ENCODE measurements around the gene FBXO40.

Gene FBXO40

DNA sequence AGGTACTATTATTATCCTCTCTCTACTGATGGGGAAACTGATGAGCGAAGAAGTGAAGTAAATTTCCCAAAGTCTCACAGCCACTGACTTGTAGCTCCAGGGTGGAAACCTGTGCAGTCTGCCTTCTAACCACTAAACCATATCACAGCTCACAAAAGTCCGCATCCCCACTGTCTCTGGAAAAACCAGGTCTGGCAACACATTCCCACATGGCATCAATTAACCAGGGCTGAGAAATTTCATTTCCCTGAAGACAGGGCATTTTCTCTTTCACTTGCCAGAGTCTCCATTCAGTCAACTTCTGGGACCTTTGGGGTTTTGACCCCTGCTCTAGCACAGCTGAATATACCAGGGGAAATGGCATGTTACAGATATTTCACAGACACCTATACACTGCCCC lies 26.5 kb downstream of the FBXO40 start:
- no peak for DNase-seq (ENCODE audit: low spot score)

DNA sequence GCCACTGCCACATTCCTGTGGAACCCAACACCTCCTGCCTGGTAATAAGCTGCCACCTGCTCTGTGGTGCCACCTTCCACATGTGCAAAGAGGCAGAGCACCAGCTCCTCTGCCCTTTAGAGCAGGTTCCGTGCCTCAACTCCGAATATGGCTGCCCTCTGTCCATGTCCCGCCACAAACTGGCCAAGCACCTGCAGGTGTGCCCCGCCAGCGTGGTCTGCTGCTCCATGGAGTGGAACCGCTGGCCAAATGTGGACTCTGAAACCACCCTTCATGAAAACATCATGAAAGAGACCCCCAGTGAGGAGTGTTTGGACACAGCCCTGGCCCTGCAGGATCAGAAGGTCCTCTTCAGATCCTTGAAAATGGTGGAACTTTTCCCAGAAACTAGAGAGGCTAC lies 28.3 kb downstream of the FBXO40 start:
- no peak for DNase-seq (ENCODE audit: low spot score)

DNA sequence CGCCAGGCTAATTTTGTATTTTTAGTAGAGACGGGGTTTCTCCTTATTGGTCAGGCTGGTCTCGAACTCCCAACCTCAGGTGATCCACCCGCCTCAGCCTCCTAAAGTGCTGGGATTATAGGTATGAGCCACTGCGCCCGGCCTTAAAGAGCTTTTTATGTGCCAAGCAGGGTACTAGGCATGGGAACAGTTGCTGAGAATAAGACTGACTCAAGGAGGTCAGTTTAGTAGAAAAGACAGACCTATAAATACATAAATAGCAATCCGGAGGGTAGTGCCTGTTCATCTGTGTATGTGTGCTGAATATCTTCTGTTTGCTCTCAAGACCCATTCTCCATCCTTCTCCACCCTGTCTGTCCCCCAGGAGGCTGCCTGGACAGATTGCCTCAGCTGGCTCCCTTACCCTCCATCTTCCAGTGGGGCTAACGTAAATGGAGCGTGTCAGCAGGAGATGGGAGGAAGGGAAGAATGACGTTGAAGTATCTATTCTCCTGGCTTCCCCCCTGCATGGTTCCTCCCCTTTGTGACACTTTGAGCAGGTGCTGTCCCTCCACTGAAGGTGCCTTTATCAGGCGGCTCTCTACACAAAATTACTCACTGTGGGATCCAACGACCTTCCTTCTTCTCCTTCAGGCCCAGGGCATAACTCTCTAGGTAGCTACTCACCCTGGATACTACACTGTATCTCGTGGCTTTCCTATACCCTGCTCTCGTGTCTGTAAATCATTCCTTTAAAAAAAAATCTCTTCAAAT lies 31.1 kb downstream of the FBXO40 start:
- DNase-seq (ENCODE audit: low spot score), result no peak

DNA sequence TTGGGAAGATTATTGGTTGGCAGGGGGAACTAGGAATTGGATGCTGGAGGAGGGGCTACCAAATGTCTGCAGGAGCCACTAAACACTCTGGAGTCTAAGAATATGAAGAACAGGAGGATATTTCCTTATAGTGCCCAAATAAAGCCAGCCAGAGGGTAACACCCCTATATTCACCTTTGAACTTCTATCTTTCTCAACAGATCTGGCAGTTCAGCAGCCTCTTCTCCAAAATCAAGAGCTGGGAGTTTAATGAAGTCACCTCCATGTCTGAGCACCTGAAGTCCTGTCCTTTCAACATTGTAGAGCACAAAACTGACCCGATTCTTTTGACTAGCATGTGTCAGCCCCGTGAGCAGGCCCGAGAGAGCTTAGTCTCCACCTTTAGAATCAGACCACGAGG lies 33.3 kb downstream of the FBXO40 start:
- no peak for DNase-seq (ENCODE audit: low spot score)

DNA sequence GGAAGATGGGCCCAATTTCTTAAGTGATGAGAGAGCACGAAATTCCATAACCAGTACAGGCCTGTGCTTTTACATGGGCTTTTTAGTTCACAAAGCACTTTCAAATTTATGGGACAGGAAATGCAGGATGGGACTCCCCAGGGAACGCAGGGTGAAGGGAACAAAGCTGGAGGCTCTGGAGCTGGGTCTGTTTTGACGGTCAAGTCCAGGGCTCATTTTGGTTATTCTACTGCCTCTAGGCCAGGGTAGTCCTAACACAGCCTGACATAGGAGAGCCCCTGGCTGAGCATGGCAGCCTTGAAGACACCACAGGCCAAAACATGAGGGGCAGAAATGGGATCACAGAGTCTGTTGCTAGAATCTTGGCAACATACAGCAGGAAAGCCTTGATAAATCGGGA lies 34.0 kb downstream of the FBXO40 start:
- DNase-seq (ENCODE audit: low spot score), result no peak

DNA sequence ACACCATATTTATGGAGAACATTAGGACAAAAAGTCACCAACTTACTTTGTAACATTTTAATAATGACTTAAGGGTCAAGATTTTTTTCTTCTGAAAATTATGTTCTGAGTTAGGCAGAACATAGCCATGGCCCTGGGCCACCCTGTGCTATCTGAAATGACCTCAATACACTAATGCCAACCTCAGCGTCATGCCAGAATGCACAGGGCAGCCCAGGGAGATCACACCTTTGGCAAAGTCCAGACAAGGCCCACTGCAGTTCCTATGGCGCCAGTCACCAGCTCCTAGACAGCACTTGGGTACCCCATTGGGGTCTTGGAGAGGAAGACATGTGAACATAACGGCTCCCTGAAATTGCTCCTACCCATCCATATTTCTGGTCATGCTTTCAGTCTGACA lies 34.4 kb downstream of the FBXO40 start:
- DNase-seq (ENCODE audit: low spot score), result no peak

DNA sequence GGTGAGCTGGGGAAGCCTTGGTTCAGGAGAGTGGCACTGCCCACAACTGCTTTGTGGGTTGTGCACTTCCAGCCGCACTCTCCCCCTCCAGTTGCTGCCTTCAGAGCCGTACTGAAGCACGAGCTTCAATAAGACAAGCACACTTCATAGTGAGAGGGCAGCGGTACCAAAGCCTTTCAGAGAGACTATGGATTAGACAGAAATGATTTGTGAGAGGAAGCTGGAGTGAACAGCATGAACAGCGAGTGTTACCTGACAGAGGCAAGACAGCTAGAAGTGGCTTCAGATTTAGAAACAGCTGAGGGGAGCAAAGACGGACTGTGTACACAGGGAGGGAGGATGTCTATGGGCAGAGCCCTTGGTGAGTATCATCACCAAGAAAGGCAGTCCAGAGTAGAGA lies 36.4 kb downstream of the FBXO40 start:
- no peak for DNase-seq (ENCODE audit: low spot score)

DNA sequence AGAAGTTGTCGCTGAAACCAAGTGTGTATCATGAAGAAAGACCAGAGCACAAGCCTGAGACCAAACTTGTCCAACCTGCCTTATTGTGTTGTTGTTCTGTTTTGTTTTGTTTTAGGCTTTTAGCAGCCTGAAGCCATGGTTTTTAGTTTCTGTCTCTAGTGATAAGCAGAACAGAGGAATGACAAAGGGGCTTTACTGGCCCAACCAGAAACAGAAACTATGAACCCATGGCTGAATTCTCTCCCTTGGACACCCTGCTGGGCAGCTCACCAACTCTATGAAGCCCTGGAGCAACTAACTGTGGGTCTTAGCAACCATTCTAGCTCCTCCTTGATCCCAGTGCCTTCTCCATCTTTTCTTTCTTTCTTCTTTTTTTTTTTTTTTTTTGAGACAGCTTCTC lies 37.2 kb downstream of the FBXO40 start:
- DNase-seq (ENCODE audit: low spot score), result no peak

DNA sequence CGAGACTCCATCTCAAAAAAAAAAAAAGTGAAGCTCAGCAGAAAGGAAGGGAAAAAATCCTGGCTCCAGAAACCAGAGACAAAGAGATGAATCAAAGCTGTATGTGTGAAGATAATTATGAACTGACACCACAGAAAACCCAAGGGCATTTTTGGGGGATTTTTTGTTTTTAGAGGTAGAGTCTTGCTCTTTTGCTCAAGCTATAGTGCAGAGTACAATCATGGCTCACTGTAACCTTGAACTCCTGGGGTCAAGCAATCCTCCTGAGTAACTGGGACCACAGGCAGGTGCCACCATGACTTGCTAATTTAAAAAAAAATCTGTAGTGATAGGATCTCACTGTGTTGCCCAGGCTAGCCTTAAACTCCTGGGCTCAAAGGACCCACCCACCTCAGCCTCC lies 44.7 kb downstream of the FBXO40 start:
- no peak for DNase-seq (ENCODE audit: low spot score)

DNA sequence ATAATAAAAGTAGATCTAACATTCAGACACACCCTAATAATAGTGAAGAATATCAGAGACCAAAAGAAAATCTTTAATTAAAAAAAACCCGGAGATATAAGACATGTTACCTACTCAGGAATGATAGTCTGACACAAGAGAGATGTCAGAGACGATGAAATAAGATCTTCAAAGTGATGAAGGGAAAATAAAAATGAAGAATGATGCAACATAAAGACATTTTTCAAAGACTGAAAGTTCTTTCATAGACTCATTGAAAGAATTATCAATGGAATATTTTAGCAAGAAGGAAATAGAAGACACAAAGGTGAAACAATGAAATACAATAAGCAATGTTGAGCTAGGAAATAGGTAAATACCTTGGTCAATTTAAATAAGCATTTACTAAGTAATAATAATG lies 47.9 kb downstream of the FBXO40 start:
- DNase-seq (ENCODE audit: low spot score), result no peak

DNA sequence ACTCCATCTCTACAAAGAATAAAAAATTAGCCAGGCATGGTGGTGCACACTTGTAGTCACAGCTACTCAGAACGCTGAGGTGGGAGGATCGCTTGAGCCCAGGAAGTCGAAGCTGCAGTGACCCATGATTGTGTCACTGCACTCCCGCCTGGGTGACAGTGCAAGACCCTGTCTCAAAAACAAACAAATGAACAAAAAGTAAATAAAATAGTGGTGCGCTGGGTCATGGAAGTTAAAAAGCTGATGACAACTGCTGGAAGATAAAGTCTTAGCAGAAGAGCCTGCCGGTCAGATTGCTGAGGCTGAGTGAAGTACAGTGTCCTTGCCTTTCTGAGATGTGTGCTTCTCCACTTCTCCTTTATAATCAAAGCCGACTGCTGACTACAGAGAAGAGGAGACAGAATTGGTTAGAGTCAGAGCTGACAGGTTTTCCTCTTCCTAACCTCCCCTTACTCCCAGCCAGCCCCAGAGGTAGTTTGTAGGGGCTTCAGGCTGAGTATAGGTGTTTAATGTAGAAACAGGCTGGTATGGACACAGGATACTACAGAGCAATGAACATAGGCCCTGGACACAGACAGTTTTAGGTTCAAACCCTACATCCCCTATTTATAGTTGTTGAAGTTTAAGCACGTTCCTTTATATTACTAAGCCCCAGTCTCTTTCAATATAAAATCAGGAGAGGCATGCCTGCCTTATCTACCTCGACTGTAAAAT lies 49.6 kb downstream of the FBXO40 start:
- DNase-seq (ENCODE audit: low spot score), result no peak

DNA sequence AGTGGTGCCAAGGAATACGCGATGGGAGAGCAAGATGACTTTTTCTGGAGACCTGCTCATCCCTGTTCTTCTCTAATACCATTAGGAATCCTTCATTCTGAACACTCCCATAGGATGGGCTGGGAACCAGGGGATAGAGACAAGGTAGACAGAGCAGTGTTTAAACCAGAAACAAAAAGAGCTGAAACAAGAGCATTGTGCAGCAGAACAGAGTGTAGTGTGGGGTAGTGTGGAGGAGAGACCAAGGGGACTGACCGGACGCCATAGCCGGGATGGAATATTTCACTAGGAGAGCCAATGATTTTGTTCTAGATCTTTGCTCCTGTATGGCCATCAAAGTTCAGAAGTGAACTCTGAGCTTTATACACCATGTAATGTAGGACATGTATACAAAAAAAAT lies 51.9 kb downstream of the FBXO40 start:
- DNase-seq (ENCODE audit: low spot score), result no peak

DNA sequence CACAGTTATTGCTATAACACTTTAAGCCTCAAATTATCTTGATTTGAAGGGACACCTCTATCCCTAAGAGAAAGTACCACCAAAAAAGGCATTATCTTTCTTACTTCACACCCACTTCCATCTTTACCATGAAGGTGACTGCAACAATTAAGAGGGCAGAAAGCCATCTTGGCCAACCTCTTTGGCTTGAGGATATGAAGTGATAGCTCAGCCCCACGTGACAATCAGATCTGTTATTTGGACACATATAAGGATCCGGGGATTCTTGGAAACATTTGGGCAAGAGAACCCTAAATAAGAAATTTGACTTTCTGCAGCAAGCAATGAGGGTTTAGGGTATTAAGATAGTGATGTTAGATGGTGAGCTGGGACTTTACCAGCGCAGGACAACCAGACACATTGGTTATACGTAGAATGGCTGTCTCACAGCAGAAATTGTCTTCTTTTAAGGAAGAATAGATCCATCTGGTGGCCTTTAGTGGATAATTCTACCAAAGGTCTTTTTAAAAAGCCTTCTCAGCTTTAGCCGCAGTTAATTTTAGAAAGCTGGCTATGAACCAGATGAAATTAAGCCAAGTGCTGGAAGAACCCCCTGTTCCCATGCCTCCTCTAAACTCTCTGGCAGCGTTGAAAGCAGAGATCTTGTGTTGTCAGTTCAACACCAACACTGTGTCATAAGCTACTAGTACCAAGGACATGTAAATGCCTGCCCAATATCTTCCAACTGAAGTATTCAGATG lies 55.2 kb downstream of the FBXO40 start:
- DNase-seq (ENCODE audit: low spot score), result no peak

DNA sequence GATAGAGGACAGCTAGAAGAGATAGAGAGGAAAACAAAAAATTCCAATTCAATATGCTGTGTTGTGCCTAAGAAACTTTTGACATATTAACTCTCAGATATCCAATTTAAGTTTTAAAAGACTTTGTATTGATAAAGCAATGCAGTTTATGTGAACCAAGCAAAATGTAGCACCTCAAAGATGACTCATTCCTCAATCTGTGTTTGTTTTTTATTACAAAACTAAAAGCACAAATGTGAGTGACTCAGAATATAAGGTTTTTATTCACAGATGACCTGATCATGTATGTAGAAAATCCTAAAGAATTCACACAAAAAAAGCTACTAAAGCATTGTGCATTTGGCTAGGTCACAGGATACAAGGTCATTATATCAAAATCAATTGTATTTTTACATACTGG lies 56.5 kb downstream of the FBXO40 start:
- DNase-seq (ENCODE audit: low spot score), result no peak

DNA sequence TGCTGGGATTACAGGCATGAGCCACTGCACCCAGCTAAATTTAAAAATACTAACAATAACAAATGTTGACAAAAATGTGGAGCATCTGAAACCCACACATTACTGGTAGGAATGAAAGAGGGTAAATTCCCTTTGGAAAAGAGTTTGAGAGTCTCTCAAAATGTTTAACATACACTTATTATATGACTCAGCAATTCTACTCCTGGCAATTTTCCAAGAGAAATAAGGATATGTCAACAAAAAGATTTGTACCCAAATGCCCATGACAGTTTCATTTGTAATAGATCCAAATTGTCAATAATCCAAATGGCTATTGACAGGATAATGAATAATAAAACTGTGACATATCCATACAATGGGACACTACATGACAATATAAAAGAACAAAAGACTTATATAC lies 58.5 kb downstream of the FBXO40 start:
- DNase-seq (ENCODE audit: low spot score), result no peak

DNA sequence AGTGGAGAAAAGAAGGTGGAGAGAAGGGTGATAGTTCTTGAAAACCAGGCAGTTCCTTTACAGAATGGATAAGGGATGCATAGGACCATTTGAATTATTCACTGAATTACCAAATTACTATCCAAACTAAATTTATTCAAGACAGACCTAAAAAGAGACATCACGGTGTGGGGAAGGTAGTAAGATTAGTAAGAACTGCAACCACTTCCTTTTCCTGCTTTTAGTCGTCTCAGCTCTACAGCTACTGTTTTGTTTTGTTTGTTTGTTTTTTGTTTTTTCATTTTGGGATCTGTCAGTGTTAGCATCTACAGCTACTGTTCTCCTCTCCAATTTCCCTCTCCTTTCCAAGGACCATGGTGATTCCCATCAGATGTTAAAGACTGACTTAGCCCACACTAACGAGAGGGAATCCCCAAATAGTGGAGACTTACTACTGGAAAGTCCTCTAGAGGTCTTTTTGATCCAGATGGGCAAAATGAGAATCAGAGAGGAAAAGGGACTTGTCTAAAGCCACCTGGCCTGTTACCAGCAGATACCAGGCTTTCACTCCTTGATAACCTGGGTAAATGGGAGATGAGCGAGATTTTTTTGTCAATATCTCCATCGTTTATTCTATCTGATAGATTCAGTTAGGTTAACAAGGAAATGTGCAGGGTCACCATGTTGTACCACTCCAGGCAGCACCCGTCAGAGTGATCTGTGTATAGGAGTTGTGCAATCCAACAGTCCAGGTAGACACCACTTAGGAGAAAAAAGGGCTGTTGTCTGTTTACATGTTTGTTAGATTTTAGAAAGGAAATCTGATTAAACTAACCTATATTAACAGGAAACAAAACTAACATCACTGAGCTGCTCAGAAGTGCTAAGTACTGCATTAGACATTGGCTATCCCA lies 61.6 kb downstream of the FBXO40 start:
- DNase-seq (ENCODE audit: low spot score), result no peak

DNA sequence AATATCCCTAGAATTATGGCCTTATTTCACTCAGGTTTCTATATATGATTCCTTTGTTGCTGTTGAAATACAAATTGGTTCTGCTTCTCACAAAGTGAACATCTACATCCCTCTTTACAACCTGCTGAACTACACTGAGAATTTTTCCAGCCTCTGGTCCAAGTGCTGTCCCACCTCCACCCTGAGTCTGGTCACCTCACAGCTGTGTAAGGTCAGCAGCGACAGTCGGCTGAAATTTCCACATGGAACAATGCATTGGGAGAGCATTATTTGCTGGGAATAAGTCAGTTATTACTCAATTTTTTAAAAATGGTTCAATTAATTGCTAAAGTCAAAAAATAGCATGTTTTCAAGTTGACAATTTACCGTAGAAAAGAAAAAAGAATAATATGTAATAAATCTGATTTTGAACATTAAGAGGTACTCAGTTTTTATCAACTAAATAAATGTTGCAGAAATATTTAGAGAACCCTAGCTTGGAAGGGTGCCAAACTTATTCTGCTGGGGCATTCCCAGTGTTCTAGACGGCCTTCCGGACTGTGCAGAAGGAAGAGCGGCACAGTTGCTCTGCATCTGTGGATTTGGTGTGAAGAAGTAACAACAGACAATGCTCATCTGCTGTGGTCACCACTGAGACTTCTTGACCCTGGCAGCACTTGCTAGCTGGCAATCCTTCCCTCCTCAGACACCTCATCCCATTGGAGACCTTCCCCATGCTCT lies 65.7 kb downstream of the FBXO40 start:
- DNase-seq (ENCODE audit: low spot score), result no peak

DNA sequence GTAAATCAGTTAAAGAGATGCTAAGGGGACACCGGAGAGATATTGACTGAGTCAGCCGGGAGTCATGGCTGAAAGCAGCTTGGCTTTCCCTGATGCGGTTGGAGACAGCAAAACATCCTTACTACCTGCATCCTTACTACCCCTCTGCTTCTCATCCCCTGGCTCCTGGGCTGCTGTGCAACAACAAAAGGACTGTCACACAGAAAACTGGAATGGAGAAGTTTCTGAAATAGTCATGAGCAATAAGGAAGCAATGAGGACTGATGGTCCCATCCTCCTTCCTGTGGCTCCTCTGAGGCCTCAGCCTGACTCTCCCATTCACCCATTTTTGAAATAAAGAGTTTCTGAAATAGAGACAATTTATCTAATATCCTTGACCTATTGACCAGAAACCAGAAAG lies 66.4 kb downstream of the FBXO40 start:
- DNase-seq (ENCODE audit: low spot score), result no peak

DNA sequence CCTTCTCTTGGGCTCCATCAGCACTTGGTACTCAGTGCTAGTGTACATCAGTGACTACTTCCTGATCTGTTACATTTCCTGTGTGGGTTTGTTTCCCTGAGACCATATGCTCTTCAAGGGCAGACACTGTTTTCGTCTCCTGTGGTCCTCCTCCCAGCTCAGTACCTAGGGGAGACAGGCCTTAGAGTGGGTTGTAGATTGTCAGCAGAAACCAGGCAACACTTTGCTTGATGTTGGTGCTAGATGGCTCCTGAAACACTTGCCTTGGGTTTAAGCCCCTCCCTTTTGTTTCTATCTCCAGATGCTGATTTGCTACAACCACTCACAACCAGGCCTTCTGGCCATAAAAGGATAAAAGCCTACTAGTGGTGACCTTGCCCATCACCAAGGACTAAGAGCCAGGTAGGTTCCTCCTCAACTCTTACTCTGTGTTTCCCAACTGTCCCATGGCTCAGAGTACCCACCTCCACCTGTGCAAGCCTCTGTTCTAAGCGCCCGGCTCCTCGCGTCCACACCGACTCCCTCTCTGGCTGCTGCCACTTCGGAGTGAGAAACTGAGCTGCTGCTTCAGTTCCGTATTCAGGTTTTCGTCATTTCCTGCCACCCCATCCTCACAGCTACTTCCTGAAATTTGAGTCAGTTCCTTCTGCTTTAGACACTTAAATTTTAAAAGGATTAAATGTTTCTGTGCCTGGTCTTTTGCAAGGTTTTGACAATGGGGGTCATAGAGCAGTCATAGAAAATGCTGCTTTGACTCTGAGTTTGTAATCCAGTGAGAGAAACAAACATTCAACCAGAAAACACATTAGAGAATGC lies 67.4 kb downstream of the FBXO40 start, which contains the start of gene HCLS1:
Gene HCLS1 (minus strand): TSS at position 548 of the 816 bp plus-strand sequence. CDS start 2,556 bp downstream, outside the sequence.
- no peak for DNase-seq (ENCODE audit: low spot score)

DNA sequence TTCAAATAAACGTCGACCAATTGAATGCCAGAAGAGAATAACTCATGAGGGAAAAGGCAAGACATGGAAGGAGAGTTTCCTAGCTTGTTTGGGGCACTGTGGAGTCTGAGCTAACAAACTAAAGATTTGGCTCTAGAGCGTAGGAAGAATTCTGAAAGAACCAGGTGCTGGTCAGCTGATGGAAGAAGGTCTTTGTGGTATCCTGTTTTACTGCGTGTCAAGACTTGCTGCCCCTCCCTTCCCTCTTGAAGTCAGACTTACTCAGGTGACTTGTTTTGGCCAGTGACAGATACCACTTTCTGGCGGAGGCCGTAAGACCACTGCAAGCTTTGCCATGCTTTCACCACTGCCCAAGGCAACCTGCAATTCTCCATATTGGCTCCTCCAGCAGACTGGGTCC lies 68.2 kb downstream of the FBXO40 start:
- no peak for DNase-seq (ENCODE audit: low spot score)

Data from HuH-7 (cell line).